ENCODE measurements around the gene DAAM1.

DAAM1 gene

DNA sequence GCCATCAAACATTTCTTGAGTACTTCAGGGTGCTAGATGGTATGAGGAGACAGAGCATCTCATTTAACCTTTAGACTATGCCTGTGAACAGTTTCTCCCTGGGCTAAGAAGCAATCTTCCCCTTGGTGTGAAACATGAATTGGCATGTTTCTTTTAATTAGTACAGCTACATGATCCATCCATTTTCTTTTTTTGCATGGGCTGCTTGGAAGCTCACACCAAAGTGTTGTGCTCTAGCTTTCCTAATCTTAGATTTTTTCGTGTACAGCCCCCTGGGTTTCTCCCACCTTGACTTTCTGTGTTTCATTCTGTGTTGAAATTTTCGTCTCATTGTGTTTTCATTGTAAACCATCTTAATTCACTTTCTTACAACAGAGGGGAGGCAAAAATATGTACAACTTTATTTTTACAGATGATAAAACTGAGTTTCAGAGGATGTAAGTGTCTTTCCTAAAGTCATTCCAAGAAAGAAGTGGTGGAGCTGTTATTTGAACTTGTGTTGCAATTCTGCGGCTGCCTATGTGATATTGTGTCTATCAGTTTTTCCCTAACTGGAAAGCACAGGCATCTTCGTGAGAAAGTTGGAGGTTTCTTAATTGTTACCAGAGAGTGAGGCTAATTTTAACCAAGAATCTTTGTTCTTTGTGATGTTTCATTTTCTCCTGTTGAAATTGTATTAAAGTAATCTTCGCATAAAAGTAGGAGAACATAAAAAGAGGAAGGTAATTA lies 64.5 kb downstream of the DAAM1 start:
- H3K27ac Mint-ChIP-seq, result no peak overlapping the region
- H3K4me1 Mint-ChIP-seq, result peaks cover 7% of the 10 kb centered on the region
- H3K36me3 Mint-ChIP-seq (ENCODE audit: low read depth), result peaks cover 20% of the 10 kb centered on the region
- H3K9me3 Mint-ChIP-seq, result peaks cover 10% of the 10 kb centered on the region
- TF ChIP-seq, protein P1, sequence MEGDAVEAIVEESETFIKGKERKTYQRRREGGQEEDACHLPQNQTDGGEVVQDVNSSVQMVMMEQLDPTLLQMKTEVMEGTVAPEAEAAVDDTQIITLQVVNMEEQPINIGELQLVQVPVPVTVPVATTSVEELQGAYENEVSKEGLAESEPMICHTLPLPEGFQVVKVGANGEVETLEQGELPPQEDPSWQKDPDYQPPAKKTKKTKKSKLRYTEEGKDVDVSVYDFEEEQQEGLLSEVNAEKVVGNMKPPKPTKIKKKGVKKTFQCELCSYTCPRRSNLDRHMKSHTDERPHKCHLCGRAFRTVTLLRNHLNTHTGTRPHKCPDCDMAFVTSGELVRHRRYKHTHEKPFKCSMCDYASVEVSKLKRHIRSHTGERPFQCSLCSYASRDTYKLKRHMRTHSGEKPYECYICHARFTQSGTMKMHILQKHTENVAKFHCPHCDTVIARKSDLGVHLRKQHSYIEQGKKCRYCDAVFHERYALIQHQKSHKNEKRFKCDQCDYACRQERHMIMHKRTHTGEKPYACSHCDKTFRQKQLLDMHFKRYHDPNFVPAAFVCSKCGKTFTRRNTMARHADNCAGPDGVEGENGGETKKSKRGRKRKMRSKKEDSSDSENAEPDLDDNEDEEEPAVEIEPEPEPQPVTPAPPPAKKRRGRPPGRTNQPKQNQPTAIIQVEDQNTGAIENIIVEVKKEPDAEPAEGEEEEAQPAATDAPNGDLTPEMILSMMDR (IDR thresholded peaks at IDR 0.05), result no peak
- peaks cover 2% of the 10 kb centered on the region for H3K27me3 Mint-ChIP-seq (ENCODE audit: low read depth, poor library complexity)
- H3K4me3 Mint-ChIP-seq, result no peak overlapping the region
- DNase-seq, result no peak

DNA sequence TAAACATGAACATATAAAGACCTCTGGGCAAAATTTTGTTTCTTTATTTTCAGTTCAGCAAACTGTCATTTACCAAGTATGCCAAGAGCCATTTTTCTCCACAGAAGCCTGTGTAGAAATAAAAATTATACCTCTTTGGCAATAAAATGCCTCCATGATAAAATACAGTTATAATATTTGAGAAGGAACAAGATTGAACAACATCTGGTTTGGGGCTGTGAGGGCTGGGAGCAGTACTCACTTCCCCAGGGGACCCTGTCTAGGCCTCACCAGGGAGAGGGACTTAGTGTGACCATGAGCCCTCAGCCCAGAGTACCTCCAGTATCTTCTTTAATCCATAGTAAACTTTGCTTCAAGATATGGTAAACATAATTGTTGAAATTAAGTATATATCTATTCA lies 65.1 kb downstream of the DAAM1 start:
- peaks cover 15% of the 10 kb centered on the region for H3K36me3 Mint-ChIP-seq (ENCODE audit: low read depth)

DNA sequence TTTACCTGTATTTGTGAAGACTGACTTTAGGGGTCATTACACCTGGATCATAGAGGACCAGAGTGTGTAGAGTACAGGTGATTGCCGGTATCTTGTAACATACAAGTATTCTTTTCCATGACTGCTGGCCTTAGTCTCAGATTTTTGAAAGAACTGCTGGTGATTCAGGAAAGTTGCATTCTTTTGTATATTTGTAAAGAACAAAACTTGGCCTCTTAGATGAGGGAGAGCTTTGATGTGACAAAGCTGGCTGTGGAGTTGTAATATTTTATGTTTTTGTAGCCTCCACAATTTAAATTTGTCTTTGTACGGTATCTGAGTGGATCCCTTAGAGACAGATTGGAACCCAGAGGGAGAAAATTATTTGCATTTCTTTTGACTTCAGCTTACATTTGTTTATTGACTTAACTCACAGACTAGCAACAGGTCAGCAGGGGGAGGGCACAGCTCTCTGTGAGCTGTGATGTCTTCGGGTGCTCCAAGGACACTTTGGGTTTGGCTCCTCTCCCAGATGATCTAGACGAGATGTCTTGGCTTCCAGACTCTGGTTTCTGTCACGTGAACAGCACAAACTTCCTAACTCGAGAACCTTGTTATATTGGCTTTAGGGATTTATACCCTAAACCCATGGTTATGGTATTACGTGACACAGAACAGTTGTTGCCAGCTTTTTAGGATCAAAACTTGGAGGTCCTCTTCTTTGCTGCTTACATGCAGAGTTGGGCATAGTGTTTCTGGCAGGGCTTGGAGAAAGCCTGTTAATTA lies 65.9 kb downstream of the DAAM1 start:
- DNase-seq, result no peak
- no peaks in the 10 kb centered on the region for H3K9me3 Mint-ChIP-seq
- TF ChIP-seq, protein P1 (IDR thresholded peaks at IDR 0.05), result no peak
- H3K27me3 Mint-ChIP-seq (ENCODE audit: low read depth, poor library complexity), result peaks cover 2% of the 10 kb centered on the region
- peaks cover 10% of the 10 kb centered on the region for H3K36me3 Mint-ChIP-seq (ENCODE audit: low read depth)
- H3K4me3 Mint-ChIP-seq, result no peak overlapping the region
- no peak overlapping the region for H3K27ac Mint-ChIP-seq
- H3K4me1 Mint-ChIP-seq, result peaks cover 7% of the 10 kb centered on the region

More for the DNA sequence above, 65.1 kb downstream of the DAAM1 start:
- Mint-ChIP-seq H3K4me1 (peaks cover 7% of the 10 kb centered on the region), H3K27ac (no peak overlapping the region), H3K27me3 (ENCODE audit: low read depth, poor library complexity) (peaks cover 2% of the 10 kb centered on the region), H3K9me3 (peaks cover 4% of the 10 kb centered on the region), H3K4me3 (no peak overlapping the region)
- no peak for DNase-seq
- TF ChIP-seq, protein P1 (IDR thresholded peaks at IDR 0.05), result no peak

DNA sequence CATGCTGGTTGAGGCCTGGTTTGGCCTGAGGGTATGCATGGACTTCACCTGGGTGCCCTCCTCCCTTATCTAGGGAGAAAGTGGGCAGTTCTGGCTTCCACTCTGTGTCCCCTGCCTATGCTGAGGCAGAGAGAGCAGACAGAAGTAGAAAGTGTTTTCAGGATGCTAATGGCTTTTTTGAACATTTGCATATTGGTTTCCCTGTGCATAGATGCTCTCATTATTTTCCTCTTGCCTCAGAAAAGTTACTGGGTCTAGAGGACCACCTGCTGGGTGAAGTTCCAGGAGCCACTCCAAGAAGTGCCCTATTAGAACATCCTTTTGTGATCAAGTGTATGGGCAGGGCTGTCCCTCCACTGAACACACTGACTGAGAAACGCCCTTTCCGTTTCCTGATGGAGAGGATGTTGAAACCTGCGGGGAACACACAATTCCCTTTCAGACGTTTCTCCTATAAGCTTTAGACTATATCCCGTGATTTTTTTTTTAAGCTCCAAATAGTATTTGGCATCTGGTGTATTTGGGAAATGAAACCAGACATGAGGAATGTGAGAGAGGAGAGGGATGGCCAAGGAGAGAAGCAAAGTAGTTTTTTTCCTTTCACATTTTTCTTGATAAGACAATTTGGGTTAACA lies 66.6 kb downstream of the DAAM1 start:
- H3K27ac Mint-ChIP-seq, result no peak overlapping the region
- H3K4me1 Mint-ChIP-seq, result peaks cover 7% of the 10 kb centered on the region
- peaks cover 10% of the 10 kb centered on the region for H3K36me3 Mint-ChIP-seq (ENCODE audit: low read depth)

DNA sequence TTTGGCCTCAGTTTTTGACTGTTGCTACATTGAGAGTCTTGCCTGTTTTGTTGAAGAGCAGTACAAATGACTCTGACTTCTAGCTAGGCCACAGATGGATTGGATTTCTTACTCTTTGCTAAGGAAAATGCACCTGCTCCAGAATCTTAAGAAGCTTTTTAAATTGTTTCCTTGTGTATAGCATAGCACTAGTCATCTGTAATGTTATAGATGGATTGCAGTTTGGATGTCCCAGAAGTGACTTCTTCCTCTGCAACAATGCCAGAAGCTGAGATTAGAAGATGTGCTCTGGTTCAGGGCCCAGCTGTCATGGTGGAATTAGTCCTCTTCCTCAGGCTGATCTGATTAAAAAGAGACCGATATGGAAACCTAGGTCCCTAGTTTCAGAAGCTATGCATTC lies 67.9 kb downstream of the DAAM1 start:
- H3K27me3 Mint-ChIP-seq (ENCODE audit: low read depth, poor library complexity), result peaks cover 2% of the 10 kb centered on the region
- no peaks in the 10 kb centered on the region for H3K9me3 Mint-ChIP-seq
- H3K36me3 Mint-ChIP-seq (ENCODE audit: low read depth), result peaks cover 10% of the 10 kb centered on the region
- no peak overlapping the region for H3K4me3 Mint-ChIP-seq
- peaks cover 7% of the 10 kb centered on the region for H3K4me1 Mint-ChIP-seq
- TF ChIP-seq, protein P1 (IDR thresholded peaks at IDR 0.05), result no peak
- H3K27ac Mint-ChIP-seq, result no peak overlapping the region
- no peak for DNase-seq

More for the DNA sequence above, 66.6 kb downstream of the DAAM1 start:
- no peak for DNase-seq
- Mint-ChIP-seq H3K27me3 (ENCODE audit: low read depth, poor library complexity) (peaks cover 2% of the 10 kb centered on the region), H3K9me3 (no peaks in the 10 kb centered on the region), H3K4me3 (no peak overlapping the region)
- TF ChIP-seq, protein P1 (IDR thresholded peaks at IDR 0.05), result no peak
